Osteoblast (primary cell): ENCODE results near the gene BCAS4. TPM values are rescaled to one million over a fixed set of nuclear protein-coding genes. Genes with fewer than 3 reads are reported as not detected.

ENCODE experiments used
- DNase-seq: peaks from one replicate; pipeline ENCODE4 v3.0.0; 2011; ENCODE audit warnings: low spot score, mixed read lengths; ENCODE audit not compliant: insufficient read length; ENCODE audit errors: missing footprints
- H2AFZ ChIP-seq: 2 replicates; pipeline ENCODE4 v1.6.0; 2011; ENCODE audit warnings: mild to moderate bottlenecking, low read length
- H3K27ac ChIP-seq: 2 replicates; pipeline ENCODE4 v1.5.1; 2011; ENCODE audit warnings: mild to moderate bottlenecking, low read depth, low read length, moderate library complexity
- H3K27me3 ChIP-seq: 2 replicates; pipeline ENCODE4 v1.6.0; 2012; ENCODE audit warnings: mild to moderate bottlenecking, control low read depth, inconsistent platforms, low read length, moderate library complexity; ENCODE audit not compliant: insufficient read depth
- H3K36me3 ChIP-seq: 2 replicates; pipeline ENCODE4 v1.5.1; 2011; ENCODE audit warnings: mild to moderate bottlenecking, low read length, control low read depth, moderate library complexity; ENCODE audit not compliant: insufficient read depth
- H3K4me1 ChIP-seq: 2 replicates; pipeline ENCODE4 v1.5.1; 2011; ENCODE audit warnings: mild to moderate bottlenecking, low read length, control low read depth, moderate library complexity; ENCODE audit not compliant: insufficient read depth
- H3K4me2 ChIP-seq: 2 replicates; pipeline ENCODE4 v1.6.0; 2011; ENCODE audit warnings: mild to moderate bottlenecking, low read length; ENCODE audit not compliant: insufficient read depth
- H3K4me3 ChIP-seq: fragments of 200-600 bp; sonication (generic); 3 replicates; pipeline ENCODE4 v1.5.1; 2012; ENCODE audit warnings: mild to moderate bottlenecking, low read length, inconsistent platforms; ENCODE audit not compliant: insufficient read depth
- H3K79me2 ChIP-seq: 2 replicates; pipeline ENCODE4 v1.6.0; 2012; ENCODE audit warnings: mild to moderate bottlenecking, low read length, control low read depth, inconsistent platforms; ENCODE audit not compliant: insufficient read depth
- H3K9me3 ChIP-seq: 2 replicates; pipeline ENCODE4 v1.5.1; 2011; ENCODE audit warnings: low read depth, low read length, control low read depth
- H4K20me1 ChIP-seq: 2 replicates; pipeline ENCODE4 v1.6.0; 2012; ENCODE audit warnings: mild to moderate bottlenecking, low read length, control low read depth; ENCODE audit not compliant: insufficient read depth
- CTCF ChIP-seq: IDR thresholded peaks from 2 replicates; pipeline ENCODE4 v1.5.1; 2011; ENCODE audit warnings: mild to moderate bottlenecking, low read depth, low read length, moderate library complexity; ENCODE audit errors: extremely low read depth
- total RNA-seq: library from RNA; depleted of rRNA; stranded (reverse); fragments of >200 nt; gene quantifications from 2 replicates; pipeline ENCODE4 v1.2.3, GENCODE V29; 2012

The BCAS4 gene
- total RNA-seq, 1 donor: 2.9 TPM

DNA sequence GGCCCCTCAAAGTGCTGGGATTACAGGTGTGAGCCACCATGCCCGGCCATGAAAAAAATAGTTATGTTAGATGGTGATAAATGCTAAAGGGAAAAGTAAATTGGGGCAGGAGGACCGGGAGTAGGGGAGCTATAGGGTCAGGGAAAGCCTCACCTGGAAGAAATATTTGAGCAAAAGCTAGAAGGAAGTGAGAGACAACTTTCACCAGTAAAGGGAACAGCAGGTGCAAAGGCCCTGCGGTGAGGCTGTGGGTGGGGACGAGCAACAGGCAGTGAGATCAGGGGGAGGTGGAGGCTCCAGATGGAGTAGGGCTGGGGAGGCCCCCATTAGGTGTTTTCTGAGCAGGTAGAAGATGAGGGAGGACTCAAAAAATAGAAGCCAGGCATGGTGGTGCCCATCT lies 16.0 kb downstream of the BCAS4 start:
- H4K20me1 ChIP-seq: no peaks in the 10 kb centered on the region
- H3K36me3 ChIP-seq: no peaks in the 10 kb centered on the region
- H2AFZ ChIP-seq: no peak overlapping the region
- H3K79me2 ChIP-seq: peaks cover 5% of the 10 kb centered on the region
- H3K4me3 ChIP-seq: no peak overlapping the region
- peaks cover 10% of the 10 kb centered on the region for H3K4me1 ChIP-seq
- TF ChIP-seq CTCF: no peak
- no peaks in the 10 kb centered on the region for H3K9me3 ChIP-seq
- H3K27ac ChIP-seq: no peak overlapping the region
- H3K27me3 ChIP-seq: no peaks in the 10 kb centered on the region
- no peak overlapping the region for H3K4me2 ChIP-seq
- no peak for DNase-seq

- Histone ChIP-seq H3K27me3 (no peaks in the 10 kb centered on the region), H3K9me3 (no peaks in the 10 kb centered on the region), H3K27ac (no peak overlapping the region), H3K4me1 (peaks cover 16% of the 10 kb centered on the region), H3K4me2 (no peak overlapping the region), H4K20me1 (no peaks in the 10 kb centered on the region), H3K79me2 (peaks cover 5% of the 10 kb centered on the region), H3K4me3 (no peak overlapping the region), H3K36me3 (no peaks in the 10 kb centered on the region), H2AFZ (no peak overlapping the region)
- TF ChIP-seq CTCF: no peak
- DNase-seq: no peak
Observed at GRCh38 chr20:50813101-50813643, 18.3 kb downstream of the BCAS4 start.

DNA sequence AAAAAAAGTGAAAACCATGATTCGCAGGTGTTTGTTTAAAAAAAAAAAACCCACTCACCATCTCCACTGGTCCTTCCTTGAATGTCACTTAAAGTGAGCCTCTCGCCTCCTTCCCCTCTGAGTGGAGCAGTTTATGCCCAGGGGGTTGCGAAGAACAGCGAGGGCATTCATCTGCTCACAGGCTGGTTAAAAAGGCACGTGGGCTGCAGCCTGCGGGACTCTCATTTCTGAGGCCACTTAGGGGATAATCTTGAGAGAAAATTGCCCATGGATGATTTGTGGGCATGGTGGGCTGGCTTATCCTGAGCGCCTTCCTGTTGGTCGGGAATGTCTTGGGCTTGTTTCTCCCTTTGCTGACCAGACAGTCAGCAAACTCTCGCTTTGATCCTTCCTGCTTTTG lies 18.9 kb downstream of the BCAS4 start:
- Histone ChIP-seq H3K4me3 (no peak overlapping the region), H3K79me2 (peaks cover 5% of the 10 kb centered on the region), H3K4me1 (peaks cover 19% of the 10 kb centered on the region), H3K27me3 (no peaks in the 10 kb centered on the region), H2AFZ (no peak overlapping the region), H4K20me1 (no peaks in the 10 kb centered on the region), H3K36me3 (no peaks in the 10 kb centered on the region), H3K9me3 (no peaks in the 10 kb centered on the region), H3K4me2 (no peak overlapping the region), H3K27ac (no peak overlapping the region)
- DNase-seq: no peak
- no peak for TF ChIP-seq CTCF

- no peak overlapping the region for H2AFZ ChIP-seq
- TF ChIP-seq CTCF: no peak
Observed at GRCh38 chr20:50814438-50815161, 19.7 kb downstream of the BCAS4 start.

More at GRCh38 chr20:50814438-50815161, 19.7 kb downstream of the BCAS4 start:
- Histone ChIP-seq H4K20me1 (no peaks in the 10 kb centered on the region), H3K4me3 (no peak overlapping the region), H3K4me2 (peak overlapping the region; percentile 58), H3K79me2 (peaks cover 5% of the 10 kb centered on the region), H3K4me1 (peaks cover 19% of the 10 kb centered on the region), H3K9me3 (no peaks in the 10 kb centered on the region), H3K36me3 (no peaks in the 10 kb centered on the region), H3K27ac (no peak overlapping the region), H3K27me3 (no peaks in the 10 kb centered on the region)
- DNase-seq: no peak
